Neural cell (in vitro differentiated cells): ENCODE results near the gene MAGI2.

Experiments used
- CTCF ChIP-seq: fragments of 450-650 bp; IDR thresholded peaks from 2 replicates; pipeline ENCODE4 v1.5.1; 2014; ENCODE audit warnings: antibody characterized with exemption, mild to moderate bottlenecking, moderate library complexity; ENCODE audit not compliant: poor library complexity, severe bottlenecking
- EZH2 ChIP-seq: fragments of 200-600, 300-800 bp; shearing (Covaris generic), sonication (generic); IDR thresholded peaks from 2 replicates; pipeline ENCODE4 v1.6.1; 2014; ENCODE audit warnings: antibody characterized with exemption, low read length, borderline replicate concordance, mild to moderate bottlenecking; ENCODE audit not compliant: insufficient read depth, poor library complexity, severe bottlenecking
- POLR2AphosphoS5 ChIP-seq: IDR thresholded peaks from 2 replicates; pipeline ENCODE4 v1.6.1; 2012
- REST ChIP-seq: IDR thresholded peaks from 2 replicates; pipeline ENCODE4 v1.6.1; 2012; ENCODE audit warnings: borderline replicate concordance

GRCh38 chr7:78261739-78262138 lies 1191.7 kb downstream of the MAGI2 start:
- no peak for TF ChIP-seq CTCF
- no peak for TF ChIP-seq REST
- TF ChIP-seq POLR2AphosphoS5 = no peak
- no peak for TF ChIP-seq EZH2
